Raji (cell line): ENCODE measurements around the gene NUAK2.

Experiments used
- POLR2A ChIP-seq: IDR thresholded peaks from 2 replicates; pipeline ENCODE4 v1.6.1; 2011; ENCODE audit warnings: low read depth, low read length, control low read depth; ENCODE audit not compliant: insufficient read depth

The NUAK2 gene

GRCh38 chr1:205313563-205314308, 7.8 kb downstream of the NUAK2 start:
- peak; percentile 43 for TF ChIP-seq POLR2A

GRCh38 chr1:205312866-205313562, 8.5 kb downstream of the NUAK2 start:
- no peak for TF ChIP-seq POLR2A

GRCh38 chr1:205310976-205311704, 10.4 kb downstream of the NUAK2 start:
- TF ChIP-seq POLR2A: no peak

- TF ChIP-seq POLR2A: no peak
Observed at GRCh38 chr1:205309741-205310140, 11.8 kb downstream of the NUAK2 start.

GRCh38 chr1:205306929-205307566, 14.5 kb downstream of the NUAK2 start:
- TF ChIP-seq POLR2A: no peak

GRCh38 chr1:205304695-205305070, 16.9 kb downstream of the NUAK2 start:
- TF ChIP-seq POLR2A: no peak

- no peak for TF ChIP-seq POLR2A
Observed at GRCh38 chr1:205304046-205304694, 17.4 kb downstream of the NUAK2 start.

- no peak for TF ChIP-seq POLR2A
Observed at GRCh38 chr1:205303247-205303888, 18.2 kb downstream of the NUAK2 start.

- no peak for TF ChIP-seq POLR2A
Observed at GRCh38 chr1:205301842-205302588, 19.5 kb downstream of the NUAK2 start.

GRCh38 chr1:205301205-205301821, 20.2 kb downstream of the NUAK2 start:
- no peak for TF ChIP-seq POLR2A

- TF ChIP-seq POLR2A: no peak
Observed at GRCh38 chr1:205300149-205300548, 21.4 kb downstream of the NUAK2 start.

GRCh38 chr1:205298191-205298994, 23.2 kb downstream of the NUAK2 start:
- no peak for TF ChIP-seq POLR2A
